ENCODE measurements around the gene IGFLR1. TPM values are rescaled to one million over a fixed set of nuclear protein-coding genes. Genes with fewer than 3 reads are reported as not detected.
A peak's percentile ranks its signal among the peaks of the same experiment; 100 is the strongest.

Gene IGFLR1
- total and polyA plus RNA-seq, 2 of the 8 experiments (the other 6 are each of a cell fraction or from before 2014, with no cell fraction given) = 8.4 to 28.9 TPM

DNA sequence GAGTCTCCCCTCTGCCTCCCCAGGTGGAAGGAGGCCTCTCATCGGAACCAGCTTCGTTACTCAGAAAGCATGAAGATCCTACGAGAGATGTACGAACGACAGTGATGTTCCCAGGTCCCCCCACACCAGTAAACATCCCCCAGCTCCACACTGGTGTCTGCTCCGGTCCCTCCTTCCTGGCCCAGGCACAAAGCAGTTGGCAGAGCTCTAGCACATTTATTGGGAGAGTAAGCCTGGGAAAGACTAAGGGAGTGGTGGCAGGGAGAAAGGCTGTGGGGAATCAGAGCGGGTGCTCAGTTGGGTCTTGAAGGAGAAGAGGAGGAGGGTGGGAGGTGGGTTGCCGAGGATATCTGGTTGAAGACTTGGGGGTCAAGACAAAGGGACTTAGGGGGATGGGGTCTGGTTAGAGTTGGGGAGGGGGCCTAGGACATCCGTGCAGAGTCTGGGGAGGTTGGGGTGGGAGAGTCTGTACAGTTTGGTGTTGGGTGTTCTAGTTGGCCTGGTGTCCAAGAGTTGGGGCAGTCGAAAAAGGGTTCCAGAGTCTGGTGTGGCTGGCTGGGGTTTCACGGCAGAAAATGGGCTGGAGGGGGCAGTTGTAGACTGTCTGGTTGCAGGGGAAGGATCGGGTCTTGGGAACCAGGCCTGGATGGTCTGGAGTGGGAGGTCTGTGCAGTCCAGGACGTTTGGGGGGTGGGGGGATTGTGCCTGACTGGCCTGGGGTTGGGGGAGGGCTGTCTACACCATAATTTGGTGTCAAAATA is 12.3 kb upstream of the IGFLR1 start:
- Histone ChIP-seq H3K23me2 (ENCODE audit: low read depth, low read length) (peaks cover 16% of the 10 kb centered on the region; the same call in 1 of the 2 replicates), H3K23ac (ENCODE audit: insufficient read length) (no peak overlapping the region), H2AK5ac (ENCODE audit: low read depth, low read length) (no peak overlapping the region), H4K5ac (ENCODE audit: insufficient read length, low read depth, low read length) (no peak overlapping the region), H3K14ac (ENCODE audit: insufficient read length) (no peak overlapping the region), H3K79me1 (ENCODE audit: low read depth, low read length) (peaks cover 4% of the 10 kb centered on the region), H3K36me3 (ENCODE audit: control insufficient read depth in 2 of 4, insufficient read depth in 4 of 4, low read length in 3 of 4) (no peaks in the 10 kb centered on the region), H3K4me3 (ENCODE audit: extremely low read depth in 1 of 4, insufficient read depth in 2 of 4, low read depth in 3 of 4, low read length in 4 of 4) (no peak overlapping the region), H3K9ac (replicated peaks in 1 of 4; ENCODE audit: extremely low read depth in 1 of 4, low read depth in 3 of 4, low read length in 3 of 4) (no peak overlapping the region), H3K4me2 (ENCODE audit: insufficient read depth in 1 of 2, low read depth in 2 of 2, low read length in 2 of 2) (peak overlapping the region in 1 of 2 experiments; percentile 98; a peak in 1 of 4 replicates), H2BK20ac (ENCODE audit: low read length) (no peak overlapping the region), H2BK5ac (ENCODE audit: low read depth, low read length) (no peak overlapping the region), H4K20me1 (replicated peaks in 1 of 2; ENCODE audit: control insufficient read depth in 1 of 2, insufficient read depth in 2 of 2, low read length in 2 of 2) (peaks cover 0 to 4% of the 10 kb centered on the region in 2 experiments), H3K18ac (ENCODE audit: extremely low read depth, low read length) (no peak overlapping the region; the same call in 1 of the 2 replicates), H2AFZ (ENCODE audit: low read length) (no peak overlapping the region), H3K4me1 (replicated peaks in 1 of 4; ENCODE audit: control insufficient read depth in 3 of 4, insufficient read depth in 4 of 4, low read length in 3 of 4) (peaks cover 0 to 18% (median 11%) of the 10 kb centered on the region in 4 experiments; a peak in 5 of 7 replicates), H3K56ac (replicated peaks; ENCODE audit: insufficient read length, low read depth, low read length) (no peak overlapping the region), H4K8ac (ENCODE audit: extremely low read depth, insufficient read depth, low read length) (no peak overlapping the region), H2BK120ac (replicated peaks; ENCODE audit: low read depth, low read length) (no peak overlapping the region), H2BK12ac (ENCODE audit: low read depth, low read length) (no peak overlapping the region), H4K91ac (replicated peaks; ENCODE audit: insufficient read length, low read length) (no peak overlapping the region), H3K4ac (replicated peaks; ENCODE audit: insufficient read length, low read depth, low read length) (no peak overlapping the region), H3K79me2 (ENCODE audit: control insufficient read depth in 1 of 2, insufficient read depth in 2 of 2, low read length in 2 of 2) (peaks cover 0 to 6% of the 10 kb centered on the region in 2 experiments; a peak in 2 of 4 replicates), H2BK15ac (ENCODE audit: low read length) (no peak overlapping the region), H3K9me3 (ENCODE audit: insufficient read depth in 2 of 2, low read depth in 1 of 2, low read length in 1 of 2) (no peaks in the 10 kb centered on the region), H3K27me3 (replicated peaks in 1 of 4; ENCODE audit: control insufficient read depth in 3 of 4, extremely low read depth in 1 of 4, insufficient read depth in 3 of 4, low read length in 3 of 4) (peaks cover 0 to 17% (median 11%) of the 10 kb centered on the region in 4 experiments; a peak in 5 of 7 replicates), H3K27ac (ENCODE audit: low read depth, low read length) (no peak overlapping the region)
- TF ChIP-seq PHF8 (conservative IDR thresholded peaks at IDR 0.05; ENCODE audit: low read depth, low read length) = no peak
- TF ChIP-seq HDAC2 (IDR thresholded peaks at IDR 0.05; ENCODE audit: borderline replicate concordance in 1 of 2, low read depth in 2 of 2, low read length in 2 of 2) = no peak
- DNase-seq (ENCODE audit: low read depth in 1 of 2, low spot score in 2 of 2) = no peak
- POLR2A ChIA-PET (ENCODE audit: partially characterized antibody) = interaction anchor here (1.4 kb wide), 1 partner anchor 14 kb away, joined by 3 read pairs; no protein-coding TSS in a partner anchor
- no peak for FAIRE-seq
- 88% methylated on average over 11 of the region's 13 CpGs; no CpG with 5 or more reads in 1 of the 2 experiments for WGBS, 2 experiments (ENCODE audit: extremely low coverage in 1 of 2, insufficient coverage in 1 of 2, insufficient read length in 1 of 2, insufficient replicate concordance in 2 of 2, low coverage in 1 of 2, low lambda C conversion rate in 2 of 2, missing lambda C conversion rate in 1 of 2)
- CTCF ChIA-PET (ENCODE audit: partially characterized antibody) = interaction anchor here (0.6 to 1.3 kb wide), 2 partner anchors 14 to 245 kb away, joined by 3 to 4 read pairs; no protein-coding TSS in a partner anchor

All from H1 (cell line).